Right atrium auricular region (tissue), 2 donors: Measurements from ENCODE around the gene MGME1. TPM values are rescaled to one million over a fixed set of nuclear protein-coding genes. Genes with fewer than 3 reads are reported as not detected.

Source experiments
- DNase-seq: peaks from one replicate; pipeline ENCODE4 v3.0.0-alpha.2; 2019; ENCODE audit warnings: low spot score
- H3K27ac ChIP-seq, 2 donors: fragments of 200-600 bp; sonication (generic); 1 replicate in 1 of 2; 2 replicates in 1 of 2; pipeline ENCODE4 v1.5.1; 2016 to 2019
- H3K27me3 ChIP-seq, 2 donors: fragments of 200-600 bp; sonication (generic); one replicate each; pipeline versions ENCODE4 v1.5.1 to v1.6.0; 2017 to 2019
- H3K36me3 ChIP-seq: fragments of 200-600 bp; sonication (generic); one replicate; pipeline ENCODE4 v1.5.1; 2016
- H3K4me1 ChIP-seq, 2 donors: fragments of 200-600 bp; sonication (generic); one replicate each; pipeline versions ENCODE4 v1.5.1 to v1.6.0; 2017 to 2019
- H3K4me3 ChIP-seq, 2 donors: fragments of 200-600 bp; sonication (generic); 1 replicate in 1 of 2; 2 replicates in 1 of 2; pipeline ENCODE4 v1.5.1; 2017 to 2019; ENCODE audit warnings: mild to moderate bottlenecking in 1 of 2, moderate library complexity in 1 of 2
- H3K9me3 ChIP-seq, 2 donors: fragments of 200-600 bp; sonication (generic); one replicate each; pipeline ENCODE4 v1.5.1; 2019
- CTCF ChIP-seq, 2 donors: fragments of 200-600 bp; sonication (generic); IDR thresholded peaks; one replicate each; pipeline ENCODE4 v1.5.1; 2019; ENCODE audit warnings: antibody characterized with exemption in 2 of 2
- total RNA-seq, 2 donors: library from RNA; depleted of rRNA; stranded (reverse); fragments of >200 nt; gene quantifications; one replicate each; pipeline ENCODE4 v1.1.0, GENCODE V29; 2016

Gene MGME1
- total RNA-seq, 2 donors from 2014 or later = 2.7 to 7.1 TPM

- H3K4me3 ChIP-seq = peak overlapping the region; percentile 75 to 88
- H3K4me1 ChIP-seq = peaks cover 0 to 68% of the 10 kb centered on the region in 2 donors
- H3K27ac ChIP-seq = peak overlapping the region; percentile 98
- no peak for TF ChIP-seq CTCF (IDR thresholded peaks at IDR 0.05)
- H3K27me3 ChIP-seq = no peaks in the 10 kb centered on the region
- DNase-seq = no peak
- no peaks in the 10 kb centered on the region for H3K36me3 ChIP-seq
- H3K9me3 ChIP-seq = no peaks in the 10 kb centered on the region
Measured at GRCh38 chr20:17969884-17970409, 1.1 kb downstream of the MGME1 start.

DNA sequence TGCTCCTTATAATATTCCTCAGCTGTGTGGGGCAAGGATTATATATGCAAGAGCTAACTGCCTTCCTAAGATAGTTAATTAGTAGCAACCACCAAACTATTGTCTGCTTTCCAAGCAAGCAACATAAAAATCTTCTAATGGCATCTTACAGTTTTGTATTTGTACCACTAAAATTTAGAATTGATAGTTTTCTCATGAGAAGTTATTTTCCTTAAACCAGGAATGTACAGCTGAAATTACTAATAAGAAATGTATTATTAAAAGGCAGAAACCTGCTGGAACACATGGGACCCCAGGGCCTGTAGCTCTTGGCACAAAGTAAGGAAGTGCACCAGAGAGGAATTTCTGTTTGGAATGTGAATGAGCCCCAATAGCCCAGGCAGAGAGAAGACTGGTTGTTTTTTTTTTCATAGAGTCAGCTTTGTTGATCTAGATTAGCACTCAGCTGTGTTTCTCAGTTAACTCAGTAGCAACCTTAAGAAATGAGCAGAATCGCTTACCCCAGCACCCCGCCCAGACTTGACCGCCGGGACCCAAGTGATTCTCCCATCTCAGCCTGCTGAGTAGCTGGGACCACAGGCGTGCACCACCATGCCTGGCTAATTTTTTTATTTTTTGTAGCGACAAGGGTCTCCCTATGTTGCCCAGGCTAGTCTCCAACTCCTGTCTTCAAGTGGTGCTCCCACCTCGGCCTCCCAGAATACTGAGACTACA lies 2.6 kb downstream of the MGME1 start:
- TF ChIP-seq CTCF (IDR thresholded peaks at IDR 0.05) = no peak
- Histone ChIP-seq H3K27me3 (no peaks in the 10 kb centered on the region), H3K36me3 (peaks cover 8% of the 10 kb centered on the region), H3K4me3 (peak overlapping the region in 1 of 2 donors; percentile 88), H3K4me1 (peaks cover 0 to 53% of the 10 kb centered on the region in 2 donors), H3K27ac (peak overlapping the region; percentile 98), H3K9me3 (no peaks in the 10 kb centered on the region)
- no peak for DNase-seq

GRCh38 chr20:17972121-17972520 lies 3.3 kb downstream of the MGME1 start:
- Histone ChIP-seq H3K27me3 (no peaks in the 10 kb centered on the region), H3K4me1 (peaks cover 0 to 47% of the 10 kb centered on the region in 2 donors), H3K27ac (peak overlapping the region in 1 of 2 donors; percentile 98), H3K9me3 (no peaks in the 10 kb centered on the region), H3K36me3 (peaks cover 8% of the 10 kb centered on the region), H3K4me3 (peak overlapping the region in 1 of 2 donors; percentile 88)
- no peak for TF ChIP-seq CTCF (IDR thresholded peaks at IDR 0.05)
- DNase-seq = no peak

- Histone ChIP-seq H3K36me3 (peaks cover 14% of the 10 kb centered on the region), H3K27me3 (no peaks in the 10 kb centered on the region), H3K27ac (no peak overlapping the region), H3K4me1 (peaks cover 0 to 24% of the 10 kb centered on the region in 2 donors), H3K9me3 (no peaks in the 10 kb centered on the region), H3K4me3 (no peak overlapping the region)
- TF ChIP-seq CTCF (IDR thresholded peaks at IDR 0.05) = no peak
- no peak for DNase-seq
Measured at GRCh38 chr20:17976305-17976704, 7.5 kb downstream of the MGME1 start.

- TF ChIP-seq CTCF (IDR thresholded peaks at IDR 0.05) = no peak
- peak; percentile 1 for DNase-seq
- Histone ChIP-seq H3K27ac (no peak overlapping the region), H3K36me3 (no peaks in the 10 kb centered on the region), H3K27me3 (no peaks in the 10 kb centered on the region), H3K4me1 (no peaks in the 10 kb centered on the region), H3K4me3 (no peak overlapping the region), H3K9me3 (no peaks in the 10 kb centered on the region)
Measured at GRCh38 chr20:17985388-17986018, 16.7 kb downstream of the MGME1 start.
